Measurements from ENCODE around the gene PIK3CD. TPM values are rescaled to one million over a fixed set of nuclear protein-coding genes. Genes with fewer than 3 reads are reported as not detected.

PIK3CD gene
- total and polyA plus RNA-seq, 2 experiments from 2014 or later = 6.6 to 32.1 TPM

- TF ChIP-seq ZNF462 (CRISPR knock-in tag; IDR thresholded peaks at IDR 0.05) (no peak), REST (IDR thresholded peaks at IDR 0.05; ENCODE audit: unreplicated experiment) (no peak), EZH2phosphoT487 (IDR thresholded peaks at IDR 0.05; ENCODE audit: unreplicated experiment) (no peak)
These were observed 48.2 kb upstream of the PIK3CD start (continued) for GRCh38 chr1:9603307-9603706.
